HEK293 (cell line): ENCODE results near the gene SLC9C1.
"Not testable (repeated sequence)": the region's sequence is repeated elsewhere in the genome, so short reads cannot be mapped to it uniquely, and the experiment has no call there.

Source experiments
- CTCF ChIA-PET: fragments of 350-600 bp; formaldehyde crosslinking; extraction: SDS; loops from one replicate; lab custom pipeline; 2021; ENCODE audit warnings: antibody characterized with exemption; lab: Yijun Ruan, JAX
- POLR2A ChIA-PET: fragments of 300-600 bp; formaldehyde crosslinking; extraction: SDS; loops from one replicate; lab custom pipeline; 2020; ENCODE audit warnings: antibody characterized with exemption, inconsistent platforms; lab: Yijun Ruan, JAX
- H3K27ac ChIP-seq: fragments of 200-500 bp; sonication (Bioruptor generic); 2 replicates; pipeline ENCODE4 v1.5.1; 2014; ENCODE audit warnings: low read depth, low read length, control low read depth, inconsistent platforms; ENCODE audit errors: extremely low read depth
- H3K36me3 ChIP-seq, 2 experiments: fragments of 200-500 bp in 1 of 2; sonication (Bioruptor generic) in 1 of 2; 1 replicate in 1 of 2; 2 replicates in 1 of 2; pipeline ENCODE4 v1.5.1; 2014 to 2017; ENCODE audit warnings: inconsistent platforms in 2 of 2, low read length in 2 of 2; ENCODE audit not compliant: control insufficient read depth in 2 of 2, insufficient read depth in 1 of 2
- H3K4me1 ChIP-seq: fragments of 200-500 bp; sonication (Bioruptor generic); 2 replicates; pipeline ENCODE4 v1.5.1; 2014; ENCODE audit warnings: mild to moderate bottlenecking, low read length, inconsistent platforms; ENCODE audit not compliant: control insufficient read depth, insufficient read depth
- H3K4me3 ChIP-seq: 2 replicates; pipeline ENCODE4 v1.5.1; 2011; ENCODE audit warnings: low read depth, mild to moderate bottlenecking, control low read depth, low read length, moderate library complexity
- H3K9me3 ChIP-seq: fragments of 200-500 bp; sonication (Bioruptor generic); 2 replicates; pipeline ENCODE4 v1.5.1; 2014; ENCODE audit warnings: low read depth, low read length, inconsistent platforms; ENCODE audit not compliant: control insufficient read depth, insufficient read depth
- GLIS2 ChIP-seq: fragments of 450-650 bp; formaldehyde crosslinking; IDR thresholded peaks from 2 replicates; pipeline ENCODE4 v1.5.1; 2016; ENCODE audit warnings: missing biosample characterization, missing genetic modification characterization
- REST ChIP-seq: fragments of 450-650 bp; formaldehyde crosslinking; IDR thresholded peaks from 2 replicates; pipeline ENCODE4 v1.5.1; 2016; ENCODE audit warnings: missing biosample characterization, missing genetic modification characterization
- SP3 ChIP-seq: fragments of 450-650 bp; formaldehyde crosslinking; IDR thresholded peaks from 2 replicates; pipeline ENCODE4 v1.5.1; 2016; ENCODE audit warnings: missing biosample characterization, missing genetic modification characterization
- ZBTB49 ChIP-seq: fragments of 450-650 bp; formaldehyde crosslinking; IDR thresholded peaks from 2 replicates; pipeline ENCODE4 v1.5.1; 2016; ENCODE audit warnings: missing biosample characterization, missing genetic modification characterization, low read depth
- ZFP3 ChIP-seq: fragments of 450-650 bp; formaldehyde crosslinking; IDR thresholded peaks from 2 replicates; pipeline ENCODE4 v1.5.1; 2016; ENCODE audit warnings: low read depth, missing biosample characterization, missing genetic modification characterization
- ZNF132 ChIP-seq: fragments of 450-650 bp; formaldehyde crosslinking; IDR thresholded peaks from 2 replicates; pipeline ENCODE4 v1.5.1; 2017; ENCODE audit warnings: missing biosample characterization, missing genetic modification characterization, borderline replicate concordance
- ZNF19 ChIP-seq: fragments of 450-650 bp; formaldehyde crosslinking; IDR thresholded peaks from 2 replicates; pipeline ENCODE4; 2016; ENCODE audit warnings: missing biosample characterization, missing genetic modification characterization, low read depth
- ZNF280D ChIP-seq: fragments of 450-650 bp; formaldehyde crosslinking; IDR thresholded peaks from 2 replicates; pipeline ENCODE4 v1.5.1; 2016; ENCODE audit warnings: missing biosample characterization, missing genetic modification characterization
- ZNF341 ChIP-seq: fragments of 450-650 bp; formaldehyde crosslinking; IDR thresholded peaks from 2 replicates; pipeline ENCODE4; 2016; ENCODE audit warnings: low read depth, missing biosample characterization, missing genetic modification characterization
- ZNF37A ChIP-seq: fragments of 450-650 bp; IDR thresholded peaks from 2 replicates; pipeline ENCODE4 v1.5.1; 2018; ENCODE audit warnings: missing biosample characterization, missing genetic modification characterization
- ZNF433 ChIP-seq: fragments of 450-650 bp; formaldehyde crosslinking; IDR thresholded peaks from 2 replicates; pipeline ENCODE4 v1.5.1; 2016; ENCODE audit warnings: missing biosample characterization, missing genetic modification characterization, low read depth
- ZNF513 ChIP-seq: fragments of 450-650 bp; IDR thresholded peaks from 2 replicates; pipeline ENCODE4 v1.5.1; 2018; ENCODE audit warnings: missing biosample characterization, missing genetic modification characterization
- ZNF555 ChIP-seq: fragments of 450-650 bp; formaldehyde crosslinking; conservative IDR thresholded peaks from 2 replicates; pipeline ENCODE4 v1.5.1; 2017; ENCODE audit warnings: missing biosample characterization, mild to moderate bottlenecking, missing genetic modification characterization, inconsistent platforms
- ZNF580 ChIP-seq: fragments of 450-650 bp; formaldehyde crosslinking; IDR thresholded peaks from 2 replicates; pipeline ENCODE4 v1.5.1; 2016; ENCODE audit warnings: missing biosample characterization, missing genetic modification characterization
- ZNF692 ChIP-seq: fragments of 450-650 bp; formaldehyde crosslinking; IDR thresholded peaks from 2 replicates; pipeline ENCODE4 v1.5.1; 2016; ENCODE audit warnings: missing biosample characterization, missing genetic modification characterization
- ZNF76 ChIP-seq: fragments of 450-650 bp; formaldehyde crosslinking; IDR thresholded peaks from 2 replicates; pipeline ENCODE4; 2016; ENCODE audit warnings: low read depth, missing biosample characterization, missing genetic modification characterization, borderline replicate concordance
- ZNF791 ChIP-seq: fragments of 450-650 bp; formaldehyde crosslinking; IDR thresholded peaks from 2 replicates; pipeline ENCODE4 v1.5.1; 2016; ENCODE audit warnings: missing biosample characterization, missing genetic modification characterization
- ZXDB ChIP-seq: fragments of 450-650 bp; formaldehyde crosslinking; IDR thresholded peaks from 2 replicates; pipeline ENCODE4 v1.5.1; 2016; ENCODE audit warnings: missing biosample characterization, missing genetic modification characterization

Gene SLC9C1

GRCh38 chr3:112197131-112197530 is 96.9 kb downstream of the SLC9C1 start (continued):
- TF ChIP-seq ZBTB49 (tag by site-specific recombination) (no peak), SP3 (tag by site-specific recombination) (no peak), ZNF580 (tag by site-specific recombination) (no peak), ZNF76 (tag by site-specific recombination) (no peak), ZNF341 (tag by site-specific recombination) (no peak), ZNF37A (no peak)

- Histone ChIP-seq H3K27ac (no peak overlapping the region), H3K4me1 (no peaks in the 10 kb centered on the region), H3K36me3 (no peaks in the 10 kb centered on the region), H3K9me3 (no peaks in the 10 kb centered on the region), H3K4me3 (no peak overlapping the region)
- ChIA-PET POLR2A (no interaction called here), CTCF (interaction anchor here (0.6 kb wide), 1 partner anchor 123 kb away, joined by 3 read pairs; no protein-coding TSS in a partner anchor)
- TF ChIP-seq ZNF280D (no peak), ZXDB (tag by site-specific recombination) (no peak), ZNF555 (no peak), ZNF132 (tag by site-specific recombination) (no peak), ZNF791 (no peak), ZFP3 (tag by site-specific recombination) (no peak), ZNF19 (tag by site-specific recombination) (no peak), ZNF433 (tag by site-specific recombination) (no peak), REST (no peak), GLIS2 (tag by site-specific recombination) (no peak), ZNF513 (tag by site-specific recombination) (no peak), ZNF580 (tag by site-specific recombination) (no peak), ZNF692 (no peak)
Measured at GRCh38 chr3:112187300-112187699, 106.7 kb downstream of the SLC9C1 start.

GRCh38 chr3:112185423-112186035 is 108.5 kb downstream of the SLC9C1 start:
- H3K27ac ChIP-seq, H3K36me3 ChIP-seq, H3K9me3 ChIP-seq, H3K4me1 ChIP-seq, POLR2A ChIA-PET, H3K4me3 ChIP-seq, CTCF ChIA-PET: not testable (repeated sequence)
